SK-N-SH (cell line): ENCODE results near the gene ATP6V0E1. TPM values are rescaled to one million over a fixed set of nuclear protein-coding genes. Genes with fewer than 3 reads are reported as not detected.

Source experiments
- CTCF ChIA-PET: fragments of 300-600, 350-600 bp; formaldehyde crosslinking; extraction: SDS; loops from one replicate; lab custom pipeline; 2021; lab: Yijun Ruan, JAX
- POLR2A ChIA-PET: fragments of 350-600 bp; sonication (Branson Sonifier 250); formaldehyde crosslinking; extraction: SDS; loops from one replicate; lab custom pipeline; 2020; ENCODE audit warnings: antibody characterized with exemption, inconsistent platforms; lab: Yijun Ruan, JAX
- DNase-seq: peaks from one replicate; pipeline ENCODE4 v3.0.0; 2012
- H2AFZ ChIP-seq: fragments of 200-600 bp; sonication (generic); 2 replicates; pipeline ENCODE4 v1.8.1; 2016; ENCODE audit warnings: antibody characterized with exemption, mild to moderate bottlenecking, low read depth
- H3F3A ChIP-seq: fragments of 200-600 bp; sonication (generic); replicated peaks from 2 replicates; pipeline ENCODE3; 2016; ENCODE audit warnings: antibody characterized with exemption, mild to moderate bottlenecking; ENCODE audit not compliant: insufficient read depth
- H3K27ac ChIP-seq, 2 experiments: fragments of 200-500 bp in 1 of 2; fragments of 200-600 bp in 1 of 2; sonication (Bioruptor generic) in 1 of 2; sonication (generic), shearing (Covaris generic) in 1 of 2; 2 replicates each; pipeline versions ENCODE4 v1.5.1 to v1.6.1; 2014 to 2016; ENCODE audit warnings: low read depth in 2 of 2, inconsistent platforms in 1 of 2, low read length in 1 of 2, mild to moderate bottlenecking in 1 of 2, mixed read lengths in 1 of 2
- H3K27me3 ChIP-seq: fragments of 200-600 bp; sonication (generic), shearing (Covaris generic); 2 replicates; pipeline ENCODE4 v1.6.1; 2016; ENCODE audit warnings: mixed run types; ENCODE audit not compliant: insufficient read depth
- H3K36me3 ChIP-seq, 2 experiments: fragments of 200-500 bp in 1 of 2; fragments of 200-600 bp in 1 of 2; sonication (Bioruptor generic) in 1 of 2; sonication (generic) in 1 of 2; replicated peaks in 1 of 2; 2 replicates each; pipeline versions ENCODE3 to v1.5.1; 2014 to 2016; ENCODE audit warnings: low read length in 1 of 2, mild to moderate bottlenecking in 1 of 2; ENCODE audit not compliant: insufficient read depth in 2 of 2, control insufficient read depth in 1 of 2
- H3K4me1 ChIP-seq, 2 experiments: fragments of 200-500 bp in 1 of 2; fragments of 200-600 bp in 1 of 2; sonication (Bioruptor generic) in 1 of 2; sonication (generic), shearing (Covaris generic) in 1 of 2; 2 replicates each; pipeline versions ENCODE4 v1.5.1 to v1.6.1; 2014 to 2016; ENCODE audit warnings: low read depth in 1 of 2, low read length in 1 of 2, mixed run types in 1 of 2; ENCODE audit not compliant: insufficient read depth in 2 of 2, control insufficient read depth in 1 of 2
- H3K4me2 ChIP-seq: fragments of 200-600 bp; sonication (generic), shearing (Covaris generic); 2 replicates; pipeline ENCODE4 v1.6.1; 2017; ENCODE audit warnings: mixed run types
- H3K4me3 ChIP-seq, 2 experiments: fragments of 200-500 bp in 1 of 2; fragments of 200-600 bp in 1 of 2; sonication (Bioruptor generic) in 1 of 2; sonication (generic), shearing (Covaris generic) in 1 of 2; 2 replicates each; pipeline versions ENCODE4 v1.5.1 to v1.8.1; 2014 to 2016; ENCODE audit warnings: low read depth in 2 of 2, inconsistent platforms in 1 of 2, low read length in 1 of 2, mild to moderate bottlenecking in 1 of 2, mixed read lengths in 1 of 2, moderate library complexity in 1 of 2
- H3K79me2 ChIP-seq: fragments of 200-600 bp; sonication (generic); 2 replicates; pipeline ENCODE4 v1.8.1; 2017; ENCODE audit warnings: mild to moderate bottlenecking; ENCODE audit not compliant: insufficient read depth
- H3K9ac ChIP-seq: fragments of 200-600 bp; sonication (generic); 2 replicates; pipeline ENCODE4 v1.6.1; 2017; ENCODE audit warnings: mixed run types
- H3K9me2 ChIP-seq: fragments of 200-600 bp; sonication (generic); 2 replicates; pipeline ENCODE4 v1.6.1; 2017; ENCODE audit warnings: mixed run types
- H3K9me3 ChIP-seq: fragments of 200-600 bp; sonication (generic); 2 replicates; pipeline ENCODE4 v1.6.1; 2017; ENCODE audit warnings: mixed run types, mild to moderate bottlenecking, moderate library complexity
- H4K20me1 ChIP-seq: fragments of 200-600 bp; sonication (generic); 2 replicates; pipeline ENCODE4 v1.6.1; 2017; ENCODE audit warnings: mild to moderate bottlenecking, mixed run types; ENCODE audit not compliant: insufficient read depth
- CHD2 ChIP-seq: fragments of 150-350 bp; IDR thresholded peaks from 2 replicates; pipeline ENCODE4 v1.6.1; 2018; ENCODE audit warnings: low read length; ENCODE audit not compliant: partially characterized antibody
- EZH2phosphoT487 ChIP-seq: fragments of 200-600 bp; sonication (generic); IDR thresholded peaks from 2 replicates; pipeline ENCODE4 v1.6.1; 2017; ENCODE audit warnings: low read depth, mixed run types, mild to moderate bottlenecking, antibody characterized with exemption, moderate library complexity, borderline replicate concordance
- FOXJ3 ChIP-seq: sonication (generic); formaldehyde crosslinking; IDR thresholded peaks from 2 replicates; pipeline ENCODE4 v1.5.1; 2020; ENCODE audit warnings: mild to moderate bottlenecking, missing genetic modification reagents
- NFIC ChIP-seq: IDR thresholded peaks from 2 replicates; pipeline ENCODE4 v1.4.0; 2012; ENCODE audit warnings: borderline replicate concordance
- POLR2AphosphoS5 ChIP-seq: IDR thresholded peaks from 2 replicates; pipeline ENCODE4 v1.6.1; 2012; ENCODE audit warnings: low read depth, low read length
- RCOR1 ChIP-seq: fragments of 150-350 bp; IDR thresholded peaks from 2 replicates; pipeline ENCODE4 v1.6.1; 2017; ENCODE audit warnings: antibody characterized with exemption, low read length
- TEAD4 ChIP-seq: IDR thresholded peaks from 2 replicates; pipeline ENCODE4 v1.4.0; 2012; ENCODE audit warnings: mild to moderate bottlenecking, borderline replicate concordance; ENCODE audit not compliant: insufficient read depth
- WGBS: methylation state at CpG from one replicate; pipeline ENCODE4 v1.1.6; 2017; ENCODE audit warnings: low lambda C conversion rate; 5-methylcytosine and 5-hydroxymethylcytosine counted together
- polyA plus RNA-seq, 3 experiments: library from polyadenylated mRNA; depleted of rRNA; stranded (reverse); fragments of >200 nt; gene quantifications; 2 replicates each; pipeline ENCODE4 v1.2.3, GENCODE V29; 2012
- TF ChIP-seq, protein P1 (sequence below): IDR thresholded peaks from 2 replicates; pipeline ENCODE4 v1.6.1; 2012; ENCODE audit warnings: mild to moderate bottlenecking, low read depth, low read length, moderate library complexity
- TF ChIP-seq, protein P2 (sequence below): IDR thresholded peaks from 2 replicates; pipeline ENCODE4; 2012
- TF ChIP-seq, protein P3 (sequence below): fragments of 150-350 bp; IDR thresholded peaks from 2 replicates; pipeline ENCODE4 v1.6.1; 2016; ENCODE audit warnings: mild to moderate bottlenecking, low read depth, low read length
- TF ChIP-seq, protein P4 (sequence below): fragments of 200-600 bp; sonication (generic); IDR thresholded peaks from 2 replicates; pipeline ENCODE4 v1.6.1; 2017; ENCODE audit warnings: antibody characterized with exemption, mild to moderate bottlenecking, moderate library complexity
- TF ChIP-seq, protein P5 (sequence below): IDR thresholded peaks from 2 replicates; pipeline ENCODE4 v1.4.0; 2012; ENCODE audit warnings: low read depth

The ATP6V0E1 gene
- polyA plus RNA-seq, 1 of the 3 experiments (the other 2 are of a cell fraction): 243 TPM

DNA sequence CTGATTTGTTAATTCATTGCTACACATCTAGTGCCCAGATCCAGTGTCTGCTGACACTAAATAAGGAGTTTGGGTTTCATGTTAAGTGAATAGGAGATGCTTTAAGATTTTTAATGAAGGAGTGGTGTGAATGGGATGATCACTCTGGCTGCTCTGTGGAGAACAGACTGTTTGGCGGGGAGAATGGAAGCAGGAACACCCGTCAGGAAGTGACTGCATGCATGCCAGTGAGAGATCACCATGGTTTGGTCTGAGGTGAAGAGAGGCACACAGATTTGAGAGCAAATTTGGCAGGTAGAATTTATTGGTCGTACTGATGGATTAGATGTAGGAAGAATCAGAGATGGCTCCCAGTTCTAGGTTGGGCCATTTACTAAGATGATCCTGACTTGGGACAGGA, 19.8 kb downstream of the ATP6V0E1 start:
- Histone ChIP-seq H2AFZ (no peak overlapping the region), H3K79me2 (peaks cover 100% of the 10 kb centered on the region), H4K20me1 (peaks cover 68% of the 10 kb centered on the region), H3K9me3 (no peaks in the 10 kb centered on the region), H3K4me2 (no peak overlapping the region), H3K36me3 (peaks cover 0 to 13% of the 10 kb centered on the region in 2 experiments), H3K4me1 (peaks cover 3 to 4% of the 10 kb centered on the region in 2 experiments; a peak in 1 of 4 replicates), H3K27me3 (no peaks in the 10 kb centered on the region), H3F3A (peaks cover 3% of the 10 kb centered on the region), H3K9me2 (no peaks in the 10 kb centered on the region), H3K4me3 (no peak overlapping the region), H3K27ac (no peak overlapping the region), H3K9ac (no peak overlapping the region)
- POLR2A ChIA-PET: no interaction called here
- WGBS: 83% methylated on average over 3 of the region's 3 CpGs
- TF ChIP-seq, protein P1, sequence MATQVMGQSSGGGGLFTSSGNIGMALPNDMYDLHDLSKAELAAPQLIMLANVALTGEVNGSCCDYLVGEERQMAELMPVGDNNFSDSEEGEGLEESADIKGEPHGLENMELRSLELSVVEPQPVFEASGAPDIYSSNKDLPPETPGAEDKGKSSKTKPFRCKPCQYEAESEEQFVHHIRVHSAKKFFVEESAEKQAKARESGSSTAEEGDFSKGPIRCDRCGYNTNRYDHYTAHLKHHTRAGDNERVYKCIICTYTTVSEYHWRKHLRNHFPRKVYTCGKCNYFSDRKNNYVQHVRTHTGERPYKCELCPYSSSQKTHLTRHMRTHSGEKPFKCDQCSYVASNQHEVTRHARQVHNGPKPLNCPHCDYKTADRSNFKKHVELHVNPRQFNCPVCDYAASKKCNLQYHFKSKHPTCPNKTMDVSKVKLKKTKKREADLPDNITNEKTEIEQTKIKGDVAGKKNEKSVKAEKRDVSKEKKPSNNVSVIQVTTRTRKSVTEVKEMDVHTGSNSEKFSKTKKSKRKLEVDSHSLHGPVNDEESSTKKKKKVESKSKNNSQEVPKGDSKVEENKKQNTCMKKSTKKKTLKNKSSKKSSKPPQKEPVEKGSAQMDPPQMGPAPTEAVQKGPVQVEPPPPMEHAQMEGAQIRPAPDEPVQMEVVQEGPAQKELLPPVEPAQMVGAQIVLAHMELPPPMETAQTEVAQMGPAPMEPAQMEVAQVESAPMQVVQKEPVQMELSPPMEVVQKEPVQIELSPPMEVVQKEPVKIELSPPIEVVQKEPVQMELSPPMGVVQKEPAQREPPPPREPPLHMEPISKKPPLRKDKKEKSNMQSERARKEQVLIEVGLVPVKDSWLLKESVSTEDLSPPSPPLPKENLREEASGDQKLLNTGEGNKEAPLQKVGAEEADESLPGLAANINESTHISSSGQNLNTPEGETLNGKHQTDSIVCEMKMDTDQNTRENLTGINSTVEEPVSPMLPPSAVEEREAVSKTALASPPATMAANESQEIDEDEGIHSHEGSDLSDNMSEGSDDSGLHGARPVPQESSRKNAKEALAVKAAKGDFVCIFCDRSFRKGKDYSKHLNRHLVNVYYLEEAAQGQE: no peak
- TF ChIP-seq, protein P2, sequence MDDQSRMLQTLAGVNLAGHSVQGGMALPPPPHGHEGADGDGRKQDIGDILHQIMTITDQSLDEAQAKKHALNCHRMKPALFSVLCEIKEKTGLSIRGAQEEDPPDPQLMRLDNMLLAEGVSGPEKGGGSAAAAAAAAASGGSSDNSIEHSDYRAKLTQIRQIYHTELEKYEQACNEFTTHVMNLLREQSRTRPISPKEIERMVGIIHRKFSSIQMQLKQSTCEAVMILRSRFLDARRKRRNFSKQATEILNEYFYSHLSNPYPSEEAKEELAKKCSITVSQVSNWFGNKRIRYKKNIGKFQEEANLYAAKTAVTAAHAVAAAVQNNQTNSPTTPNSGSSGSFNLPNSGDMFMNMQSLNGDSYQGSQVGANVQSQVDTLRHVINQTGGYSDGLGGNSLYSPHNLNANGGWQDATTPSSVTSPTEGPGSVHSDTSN: no peak
- no peak for TF ChIP-seq RCOR1
- CTCF ChIA-PET: interaction anchor here (1.2 kb wide), 1 partner anchor 19 kb away, joined by 3 read pairs; no protein-coding TSS in a partner anchor
- no peak for DNase-seq

DNA sequence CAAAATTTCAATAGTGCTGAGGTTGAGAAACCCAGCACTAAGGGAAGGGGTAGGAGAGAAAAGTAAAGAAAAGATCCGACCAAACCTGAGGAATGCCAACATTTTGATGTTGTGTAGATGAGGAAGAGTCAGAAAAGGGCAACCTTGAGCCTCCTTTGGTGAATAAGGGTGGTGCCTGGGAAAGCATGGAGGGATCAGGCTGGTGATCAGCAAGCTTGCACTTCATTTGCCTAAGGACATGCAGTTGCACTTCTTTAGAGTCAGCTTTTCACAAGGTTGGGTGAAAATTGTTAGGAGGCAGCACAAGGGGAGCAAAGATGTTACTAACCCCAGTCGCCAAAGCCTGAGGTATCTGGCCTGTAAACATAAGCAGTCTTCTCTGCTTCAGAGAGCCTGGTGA, 20.4 kb downstream of the ATP6V0E1 start:
- CTCF ChIA-PET: interaction anchor here (0.9 to 1.2 kb wide), 2 partner anchors 10 to 18 kb away, joined by 3 read pairs; no protein-coding TSS in a partner anchor
- TF ChIP-seq TEAD4: no peak
- TF ChIP-seq, protein P1: no peak
- no peak for TF ChIP-seq FOXJ3 (CRISPR knock-in tag)
- TF ChIP-seq NFIC: no peak
- TF ChIP-seq, protein P3, sequence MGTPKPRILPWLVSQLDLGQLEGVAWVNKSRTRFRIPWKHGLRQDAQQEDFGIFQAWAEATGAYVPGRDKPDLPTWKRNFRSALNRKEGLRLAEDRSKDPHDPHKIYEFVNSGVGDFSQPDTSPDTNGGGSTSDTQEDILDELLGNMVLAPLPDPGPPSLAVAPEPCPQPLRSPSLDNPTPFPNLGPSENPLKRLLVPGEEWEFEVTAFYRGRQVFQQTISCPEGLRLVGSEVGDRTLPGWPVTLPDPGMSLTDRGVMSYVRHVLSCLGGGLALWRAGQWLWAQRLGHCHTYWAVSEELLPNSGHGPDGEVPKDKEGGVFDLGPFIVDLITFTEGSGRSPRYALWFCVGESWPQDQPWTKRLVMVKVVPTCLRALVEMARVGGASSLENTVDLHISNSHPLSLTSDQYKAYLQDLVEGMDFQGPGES: no peak
- TF ChIP-seq POLR2AphosphoS5: no peak
- TF ChIP-seq, protein P4, sequence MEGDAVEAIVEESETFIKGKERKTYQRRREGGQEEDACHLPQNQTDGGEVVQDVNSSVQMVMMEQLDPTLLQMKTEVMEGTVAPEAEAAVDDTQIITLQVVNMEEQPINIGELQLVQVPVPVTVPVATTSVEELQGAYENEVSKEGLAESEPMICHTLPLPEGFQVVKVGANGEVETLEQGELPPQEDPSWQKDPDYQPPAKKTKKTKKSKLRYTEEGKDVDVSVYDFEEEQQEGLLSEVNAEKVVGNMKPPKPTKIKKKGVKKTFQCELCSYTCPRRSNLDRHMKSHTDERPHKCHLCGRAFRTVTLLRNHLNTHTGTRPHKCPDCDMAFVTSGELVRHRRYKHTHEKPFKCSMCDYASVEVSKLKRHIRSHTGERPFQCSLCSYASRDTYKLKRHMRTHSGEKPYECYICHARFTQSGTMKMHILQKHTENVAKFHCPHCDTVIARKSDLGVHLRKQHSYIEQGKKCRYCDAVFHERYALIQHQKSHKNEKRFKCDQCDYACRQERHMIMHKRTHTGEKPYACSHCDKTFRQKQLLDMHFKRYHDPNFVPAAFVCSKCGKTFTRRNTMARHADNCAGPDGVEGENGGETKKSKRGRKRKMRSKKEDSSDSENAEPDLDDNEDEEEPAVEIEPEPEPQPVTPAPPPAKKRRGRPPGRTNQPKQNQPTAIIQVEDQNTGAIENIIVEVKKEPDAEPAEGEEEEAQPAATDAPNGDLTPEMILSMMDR: no peak
- TF ChIP-seq RCOR1: no peak
- TF ChIP-seq, protein P5, sequence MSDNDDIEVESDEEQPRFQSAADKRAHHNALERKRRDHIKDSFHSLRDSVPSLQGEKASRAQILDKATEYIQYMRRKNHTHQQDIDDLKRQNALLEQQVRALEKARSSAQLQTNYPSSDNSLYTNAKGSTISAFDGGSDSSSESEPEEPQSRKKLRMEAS: no peak
- no peak for TF ChIP-seq EZH2phosphoT487
- no peak for TF ChIP-seq CHD2
- Histone ChIP-seq H3K4me3 (no peak overlapping the region), H3F3A (peaks cover 3% of the 10 kb centered on the region), H3K27ac (no peak overlapping the region), H3K27me3 (no peaks in the 10 kb centered on the region), H4K20me1 (peaks cover 68% of the 10 kb centered on the region), H3K9me3 (no peaks in the 10 kb centered on the region), H3K4me1 (peaks cover 3 to 4% of the 10 kb centered on the region in 2 experiments; a peak in 1 of 4 replicates), H2AFZ (no peak overlapping the region), H3K9me2 (no peaks in the 10 kb centered on the region), H3K36me3 (peaks cover 0 to 10% of the 10 kb centered on the region in 2 experiments), H3K79me2 (peaks cover 100% of the 10 kb centered on the region), H3K9ac (no peak overlapping the region), H3K4me2 (no peak overlapping the region)
- POLR2A ChIA-PET: no interaction called here
- DNase-seq: no peak
- WGBS: 89% methylated on average over 2 of the region's 2 CpGs
